HG03066 (cell line): ENCODE results near the gene TK1.
"Not testable (repeated sequence)": the region's sequence is repeated elsewhere in the genome, so short reads cannot be mapped to it uniquely, and the experiment has no call there.

Experiments used
- ATAC-seq: cut with Tn5 transposase; IDR thresholded peaks from one replicate; pipeline ENCODE4 v1.9.1; 2021; ENCODE audit warnings: low read depth; ENCODE audit not compliant: unreplicated experiment

Gene TK1

DNA sequence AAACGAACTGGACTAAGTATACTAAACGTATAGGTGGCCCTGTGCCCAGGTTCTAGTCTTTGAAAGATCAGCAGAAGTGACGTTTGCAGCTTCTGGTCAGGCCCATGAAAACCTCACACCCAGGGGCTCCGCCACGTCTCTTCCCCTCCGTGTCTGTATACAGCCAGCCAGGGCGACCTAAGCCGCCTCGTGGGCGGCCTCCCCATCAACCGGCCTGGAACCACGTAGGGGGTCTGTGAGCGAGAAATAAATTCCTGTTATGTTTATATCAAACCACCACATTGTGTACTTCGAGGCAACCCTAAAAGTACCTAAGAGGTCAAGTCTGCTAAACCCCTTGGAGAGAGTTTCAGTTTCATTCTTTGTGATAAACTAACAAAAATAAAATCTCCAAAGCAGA lies 6.8 kb downstream of the TK1 start:
- no peak for ATAC-seq

DNA sequence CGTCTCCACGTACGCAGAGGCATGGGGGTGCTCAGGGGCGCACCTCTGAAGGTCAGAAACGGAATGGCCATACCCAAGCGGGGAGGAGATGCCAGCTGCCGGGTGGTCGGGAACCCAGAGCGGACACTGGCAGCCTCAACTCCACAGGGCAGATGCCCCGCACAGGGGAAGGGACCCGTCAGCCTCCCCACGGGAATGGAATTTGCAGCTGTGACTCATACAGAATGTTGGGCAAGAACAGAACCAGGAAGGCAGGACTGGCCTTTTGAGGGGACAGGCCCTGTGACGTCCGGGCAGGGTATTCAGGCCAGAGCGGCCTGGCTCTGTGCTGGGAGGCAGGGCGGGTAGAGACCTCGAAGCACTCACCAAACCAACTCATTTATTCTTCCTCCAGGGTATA lies 7.5 kb downstream of the TK1 start:
- ATAC-seq, result no peak

DNA sequence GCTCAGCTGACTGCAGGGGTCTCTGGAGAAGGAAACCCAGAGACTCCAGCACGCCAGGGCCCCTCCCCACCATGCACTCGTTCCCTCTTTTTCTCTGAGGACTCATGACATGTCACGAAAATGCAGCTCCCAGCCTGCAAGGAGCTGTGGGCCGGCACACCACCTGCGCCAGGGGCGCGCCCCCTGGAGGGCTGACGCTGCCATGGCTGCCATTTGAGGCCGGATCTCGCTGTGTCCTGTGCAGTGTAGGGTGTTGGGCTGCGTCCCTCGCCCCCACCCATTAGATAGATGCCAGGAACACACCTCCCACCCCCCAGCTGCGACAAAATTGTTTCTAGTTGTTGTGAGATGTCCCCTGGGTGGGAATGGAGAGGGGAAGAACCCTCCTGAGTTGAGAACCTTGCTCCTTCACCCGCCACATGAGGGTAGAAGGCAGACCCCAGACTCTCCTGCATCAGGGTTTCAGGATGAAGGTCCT lies 10.3 kb downstream of the TK1 start:
- ATAC-seq, result no peak

DNA sequence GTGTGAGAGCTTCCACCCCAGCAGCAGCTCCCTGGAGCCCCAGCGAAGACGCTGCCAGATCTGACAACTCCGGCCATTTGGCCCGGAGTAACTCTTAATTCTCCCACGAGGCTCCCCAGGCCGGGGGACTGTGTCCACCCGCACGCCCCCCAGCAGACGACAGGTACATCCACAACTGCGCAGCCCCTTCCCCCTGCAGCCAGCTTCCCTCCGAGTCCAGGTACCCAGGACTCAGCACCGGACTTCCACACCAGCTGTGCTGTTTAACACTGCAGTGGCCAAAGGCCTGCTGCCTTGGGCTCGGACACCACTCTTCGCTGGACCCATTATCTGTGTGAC lies 11.2 kb downstream of the TK1 start:
- ATAC-seq, result no peak

DNA sequence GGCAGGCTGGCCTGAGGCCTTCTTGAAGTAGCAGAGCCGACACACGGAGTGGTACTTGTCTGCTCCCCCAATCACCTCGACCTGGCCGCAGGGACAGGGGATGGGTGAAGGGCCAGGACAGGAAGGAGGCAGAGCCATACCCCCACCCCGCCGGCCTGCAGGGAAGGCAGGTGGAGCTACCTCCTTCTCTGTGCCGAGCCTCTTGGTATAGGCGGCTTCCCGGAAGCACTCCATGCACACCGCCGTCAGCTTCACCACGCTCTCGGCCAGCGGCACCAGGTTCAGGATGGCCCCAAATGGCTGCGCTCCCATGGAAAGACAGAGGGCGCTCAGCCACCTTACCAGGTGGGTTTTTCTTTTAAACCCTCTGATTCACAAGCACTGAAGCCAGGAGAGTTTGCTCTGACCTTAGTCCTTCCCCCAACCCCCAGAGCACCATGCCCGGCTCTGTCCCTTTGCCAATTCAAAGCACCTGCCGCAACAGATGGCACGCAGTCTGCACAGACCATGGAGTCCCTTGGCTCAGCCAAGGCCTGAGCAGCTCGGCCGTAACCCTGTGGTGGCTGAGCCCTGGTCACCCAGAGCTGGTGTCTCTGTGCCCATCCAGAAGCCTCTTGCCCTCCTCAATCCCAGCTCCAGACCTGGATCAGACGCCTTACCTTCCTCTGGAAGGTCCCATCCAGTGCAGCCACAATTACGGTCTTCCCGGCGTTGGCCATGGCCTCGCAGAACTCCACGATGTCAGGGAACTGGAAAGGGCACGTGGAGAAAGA lies 11.8 kb downstream of the TK1 start:
- no peak for ATAC-seq

DNA sequence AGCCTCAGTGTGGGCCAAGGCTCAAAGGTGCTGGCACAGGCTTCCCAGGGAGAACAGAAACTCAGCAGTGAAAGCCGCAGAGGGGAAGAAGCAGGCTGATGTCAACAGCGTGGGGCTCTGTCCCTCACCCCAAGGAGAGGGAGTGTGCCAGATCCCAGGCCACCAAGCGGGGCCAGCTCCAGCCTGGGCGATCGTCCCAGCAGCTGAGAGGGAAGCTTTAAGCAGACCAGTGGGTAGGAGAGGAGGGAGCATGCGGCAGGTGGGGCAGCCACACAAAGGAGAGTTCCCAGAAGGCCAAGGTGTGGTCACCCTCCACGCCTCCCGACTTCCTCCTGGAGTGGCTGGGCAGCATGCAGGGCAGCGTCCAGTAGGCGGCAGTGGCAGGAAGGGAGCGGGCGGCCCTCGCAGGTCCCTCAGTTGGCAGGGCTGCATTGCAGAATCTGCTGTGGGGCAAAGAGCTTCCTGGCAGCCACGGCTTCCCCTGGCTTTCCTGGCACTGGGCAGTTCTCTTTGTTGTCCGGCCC lies 12.4 kb downstream of the TK1 start:
- no peak for ATAC-seq

DNA sequence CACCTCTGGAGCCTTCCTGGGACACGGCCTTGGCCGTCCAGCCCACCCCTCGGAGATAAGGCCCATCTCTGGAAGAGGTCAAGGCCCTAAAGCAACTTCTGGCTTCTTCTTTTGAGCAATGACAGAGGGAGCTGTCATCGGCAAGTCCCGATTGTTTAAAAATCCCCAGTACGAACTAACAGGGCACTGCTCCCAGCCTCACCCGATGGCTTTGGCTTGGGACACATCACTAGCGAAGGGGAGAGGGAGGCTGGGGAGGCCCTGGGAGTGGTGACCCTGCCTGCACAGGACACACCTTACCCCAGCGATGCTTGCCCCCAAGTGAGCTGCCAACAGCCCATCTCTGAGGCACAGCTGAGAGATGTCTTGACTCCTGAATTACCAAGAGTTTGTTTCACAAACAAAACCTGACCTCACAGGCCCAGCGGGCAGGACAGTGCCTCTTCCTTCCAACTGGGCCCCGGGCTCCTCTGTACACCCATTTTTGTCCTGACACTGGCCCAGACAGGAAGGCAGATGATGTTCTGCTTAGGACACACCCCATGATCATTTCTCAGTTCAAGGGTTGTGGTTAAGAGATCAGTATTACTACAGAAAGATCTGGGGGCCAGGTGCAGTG lies 13.6 kb downstream of the TK1 start:
- ATAC-seq, result no peak

DNA sequence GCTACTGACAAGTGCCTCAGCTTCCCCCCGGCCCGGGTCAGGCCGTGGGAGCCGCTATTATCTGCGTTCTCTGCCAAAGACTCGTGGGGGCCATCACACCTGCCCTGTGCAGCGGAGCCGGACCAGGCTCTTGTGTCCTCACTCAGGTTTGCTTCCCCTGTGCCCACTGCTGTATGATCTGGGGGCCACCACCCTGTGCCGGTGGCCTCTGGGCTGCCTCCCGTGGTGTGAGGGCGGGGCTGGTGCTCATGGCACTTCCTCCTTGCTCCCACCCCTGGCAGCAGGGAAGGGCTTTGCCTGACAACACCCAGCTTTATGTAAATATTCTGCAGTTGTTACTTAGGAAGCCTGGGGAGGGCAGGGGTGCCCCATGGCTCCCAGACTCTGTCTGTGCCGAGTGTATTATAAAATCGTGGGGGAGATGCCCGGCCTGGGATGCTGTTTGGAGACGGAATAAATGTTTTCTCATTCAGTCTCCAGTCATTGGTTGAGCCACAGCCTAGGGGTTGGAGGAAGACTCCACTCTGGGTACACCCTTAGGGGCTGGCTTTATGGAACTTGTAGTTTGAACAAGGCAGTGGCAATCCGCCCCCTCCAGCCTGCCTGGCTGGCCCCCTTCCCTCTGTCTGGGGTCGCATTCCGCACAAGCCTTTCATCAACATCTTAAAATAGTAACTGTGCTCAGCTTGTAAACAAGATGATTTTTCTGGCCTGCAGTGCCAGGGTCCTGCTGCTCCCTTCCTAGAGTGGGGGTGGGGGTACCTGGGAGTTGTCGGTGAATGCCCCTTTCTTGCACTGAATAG lies 14.4 kb downstream of the TK1 start:
- ATAC-seq, result no peak

DNA sequence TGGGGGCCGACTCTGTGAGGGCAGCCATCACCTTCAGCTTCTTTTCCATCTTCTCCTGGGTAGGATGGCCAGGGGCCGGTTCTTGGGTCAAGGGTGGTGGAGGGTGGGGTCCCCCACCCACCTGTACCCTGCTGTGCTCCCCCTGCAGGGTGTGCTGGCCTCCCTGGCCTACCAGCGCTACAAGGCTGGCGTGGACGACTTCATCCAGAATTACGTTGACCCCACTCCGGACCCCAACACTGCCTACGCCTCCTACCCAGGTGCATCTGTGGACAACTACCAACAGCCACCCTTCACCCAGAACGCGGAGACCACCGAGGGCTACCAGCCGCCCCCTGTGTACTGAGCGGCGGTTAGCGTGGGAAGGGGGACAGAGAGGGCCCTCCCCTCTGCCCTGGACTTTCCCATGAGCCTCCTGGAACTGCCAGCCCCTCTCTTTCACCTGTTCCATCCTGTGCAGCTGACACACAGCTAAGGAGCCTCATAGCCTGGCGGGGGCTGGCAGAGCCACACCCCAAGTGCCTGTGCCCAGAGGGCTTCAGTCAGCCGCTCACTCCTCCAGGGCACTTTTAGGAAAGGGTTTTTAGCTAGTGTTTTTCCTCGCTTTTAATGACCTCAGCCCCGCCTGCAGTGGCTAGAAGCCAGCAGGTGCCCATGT lies 15.1 kb downstream of the TK1 start:
- ATAC-seq, result not testable (repeated sequence)

DNA sequence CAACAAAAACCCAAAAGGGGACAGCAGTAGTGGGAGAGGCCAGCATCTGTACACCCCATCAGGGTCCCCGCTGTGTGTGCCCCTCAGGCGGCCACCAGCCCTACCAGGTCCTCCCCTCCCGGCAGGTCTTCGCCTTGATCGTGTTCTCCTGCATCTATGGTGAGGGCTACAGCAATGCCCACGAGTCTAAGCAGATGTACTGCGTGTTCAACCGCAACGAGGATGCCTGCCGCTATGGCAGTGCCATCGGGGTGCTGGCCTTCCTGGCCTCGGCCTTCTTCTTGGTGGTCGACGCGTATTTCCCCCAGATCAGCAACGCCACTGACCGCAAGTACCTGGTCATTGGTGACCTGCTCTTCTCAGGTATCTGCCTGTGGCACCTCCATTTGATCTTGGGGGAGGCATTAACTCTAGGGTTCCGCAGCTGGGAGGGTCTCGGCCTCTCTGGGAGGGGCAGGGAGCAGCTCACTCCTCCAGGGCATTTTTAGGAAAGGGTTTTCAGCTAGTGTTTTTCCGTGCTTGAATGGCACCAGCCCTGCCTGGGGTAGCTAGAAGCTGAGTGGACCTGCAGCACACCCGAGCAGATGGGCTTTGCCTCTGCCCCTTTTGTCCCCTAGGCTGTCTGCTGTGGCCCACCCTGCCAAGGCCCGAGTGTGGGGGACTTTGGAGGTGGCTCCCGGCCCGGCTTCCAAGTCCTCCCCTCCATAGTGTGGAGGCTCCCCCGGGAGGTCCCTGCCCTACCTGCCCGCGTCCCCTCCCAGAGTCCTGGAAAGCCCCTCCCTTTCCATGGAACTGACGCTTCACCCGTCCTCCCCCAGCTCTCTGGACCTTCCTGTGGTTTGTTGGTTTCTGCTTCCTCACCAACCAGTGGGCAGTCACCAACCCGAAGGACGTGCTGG lies 15.9 kb downstream of the TK1 start:
- ATAC-seq, result no peak

DNA sequence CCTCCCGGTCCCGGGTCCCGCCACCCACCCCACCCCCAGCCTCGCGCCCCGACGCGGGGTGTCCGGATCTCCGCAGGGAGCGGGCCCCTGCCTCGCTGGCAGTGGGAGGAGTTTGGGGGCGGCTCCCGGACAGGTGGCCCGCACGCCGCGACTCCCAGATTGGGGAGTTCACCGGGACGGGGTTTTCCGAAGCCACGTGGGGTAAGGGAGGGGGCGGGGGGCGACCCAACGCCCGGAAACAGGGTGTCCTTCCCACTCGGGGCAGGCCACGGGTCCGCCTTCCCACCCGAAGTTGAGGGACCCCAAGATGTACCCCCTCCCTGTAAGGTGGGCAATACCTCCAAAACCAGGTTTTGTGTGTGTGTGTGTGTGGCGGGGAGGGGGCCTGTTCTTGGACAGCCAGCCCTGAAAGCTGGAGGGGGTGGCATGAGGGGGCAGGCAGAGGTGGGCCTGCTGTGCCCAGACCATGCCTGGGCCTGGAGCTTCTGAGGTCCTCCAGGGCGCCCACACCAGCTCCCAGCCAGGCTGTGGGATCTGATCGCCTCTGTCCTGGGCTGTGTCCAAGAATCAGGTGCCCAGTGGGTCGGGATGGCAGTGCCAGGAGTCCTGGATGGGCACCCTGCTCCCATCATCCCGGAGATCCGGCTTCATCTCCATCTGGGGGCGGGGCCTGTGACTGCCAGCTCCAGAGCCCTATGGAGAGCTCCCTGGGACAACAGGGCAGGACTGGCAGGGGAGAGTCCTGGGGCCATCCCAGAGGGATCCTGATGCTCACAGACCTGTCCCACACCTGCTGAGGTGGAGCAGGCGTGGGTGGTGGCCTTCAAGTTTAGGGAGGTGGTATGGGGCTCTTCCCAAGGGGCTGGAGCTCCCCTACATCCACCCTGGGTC lies 17.7 kb downstream of the TK1 start:
- ATAC-seq, result no peak

DNA sequence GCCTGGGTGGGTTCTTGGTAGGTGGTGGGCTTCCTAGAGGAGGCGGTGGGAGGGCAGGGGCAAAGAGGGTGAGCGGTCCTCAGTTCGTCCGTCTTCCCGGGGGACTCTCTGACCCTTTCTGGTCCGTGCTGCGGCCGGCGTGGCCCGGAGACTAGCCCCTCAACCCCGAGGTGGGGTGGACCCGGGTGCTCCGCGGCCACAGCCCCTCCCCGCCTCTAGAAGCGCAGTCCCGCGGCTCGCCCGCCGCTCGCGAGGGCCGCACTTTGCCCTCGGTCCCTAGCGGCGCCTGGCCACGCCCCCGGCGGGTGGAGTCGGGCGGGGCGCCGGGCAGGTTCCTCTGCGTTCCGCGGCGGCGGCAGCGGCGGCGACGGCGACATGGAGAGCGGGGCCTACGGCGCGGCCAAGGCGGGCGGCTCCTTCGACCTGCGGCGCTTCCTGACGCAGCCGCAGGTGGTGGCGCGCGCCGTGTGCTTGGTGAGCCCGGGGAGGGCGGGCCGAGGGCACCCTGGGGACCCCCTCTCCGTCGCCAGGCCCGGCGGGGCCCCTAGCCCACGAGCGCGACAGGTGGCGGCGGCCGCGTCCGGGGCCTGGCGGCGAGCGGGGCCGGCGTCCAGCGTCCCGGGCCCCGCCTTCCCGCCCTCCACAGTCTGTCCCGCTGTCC lies 18.5 kb downstream of the TK1 start, which contains the start of gene SYNGR2:
TSS of gene SYNGR2 (plus strand) at position 340 of the 661 bp plus-strand sequence. CDS start at position 376, 36 bp downstream.
- peak; percentile 39 for ATAC-seq

DNA sequence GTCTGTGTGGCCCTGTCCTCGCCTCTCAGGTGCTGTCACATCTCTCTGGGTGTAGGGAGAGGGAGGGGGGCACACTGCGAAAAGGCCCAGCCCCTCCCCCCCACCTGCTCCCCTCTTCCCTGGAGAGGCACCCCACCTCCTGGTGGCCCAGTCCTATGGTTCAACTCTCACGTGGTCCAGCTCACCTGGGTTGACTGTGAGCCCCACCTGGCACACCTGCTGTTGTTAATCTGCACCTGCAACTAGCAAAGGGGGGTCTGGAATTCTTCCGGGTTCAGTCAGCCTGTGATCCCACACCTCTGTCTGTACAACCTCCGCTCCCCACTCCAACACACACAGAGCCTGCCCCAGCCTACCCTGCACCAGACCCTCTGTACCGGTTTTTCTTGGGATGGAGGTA lies 20.4 kb downstream of the TK1 start:
- ATAC-seq, result no peak

DNA sequence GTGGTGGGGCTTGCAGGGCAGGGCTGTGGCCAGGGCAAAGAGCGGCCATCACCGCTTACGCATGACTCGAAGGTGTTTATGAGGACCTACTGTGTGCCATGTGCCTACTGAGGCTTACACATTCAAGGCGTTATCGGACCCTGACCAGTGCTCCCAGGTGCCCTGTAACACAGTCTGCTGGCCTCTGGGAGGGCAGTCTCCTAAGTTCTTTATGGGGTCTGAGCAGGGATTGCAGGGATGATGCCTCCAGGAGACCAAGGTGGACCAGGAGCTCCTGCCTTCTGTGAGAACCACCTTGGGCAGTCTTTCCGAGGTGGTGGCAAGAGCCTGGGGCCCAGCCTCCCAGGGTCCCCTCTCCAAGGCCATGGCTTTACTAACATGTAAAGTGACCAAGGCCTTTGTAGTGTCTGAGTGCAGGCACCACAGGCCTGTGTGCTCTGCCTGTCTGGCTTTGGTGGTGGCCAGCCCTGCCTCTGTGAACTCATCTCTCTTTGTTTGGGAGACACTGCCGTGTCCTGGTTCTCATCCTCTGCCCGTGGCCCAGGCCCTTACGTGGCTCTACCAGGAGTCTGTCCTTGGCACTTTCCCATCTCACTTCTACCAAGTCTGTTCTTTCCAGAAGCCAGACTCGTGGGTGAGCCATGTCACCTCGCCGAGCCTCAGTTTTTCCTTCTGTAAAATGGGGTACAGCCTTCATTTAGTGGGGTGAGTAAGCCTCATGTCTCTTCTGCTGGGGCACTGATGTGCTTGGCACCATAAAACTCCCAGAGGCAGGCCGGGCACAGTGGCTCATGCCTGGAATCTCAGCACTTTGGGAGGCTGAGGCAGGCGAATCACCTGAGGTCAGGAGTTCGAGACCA lies 21.9 kb downstream of the TK1 start:
- ATAC-seq, result no peak

DNA sequence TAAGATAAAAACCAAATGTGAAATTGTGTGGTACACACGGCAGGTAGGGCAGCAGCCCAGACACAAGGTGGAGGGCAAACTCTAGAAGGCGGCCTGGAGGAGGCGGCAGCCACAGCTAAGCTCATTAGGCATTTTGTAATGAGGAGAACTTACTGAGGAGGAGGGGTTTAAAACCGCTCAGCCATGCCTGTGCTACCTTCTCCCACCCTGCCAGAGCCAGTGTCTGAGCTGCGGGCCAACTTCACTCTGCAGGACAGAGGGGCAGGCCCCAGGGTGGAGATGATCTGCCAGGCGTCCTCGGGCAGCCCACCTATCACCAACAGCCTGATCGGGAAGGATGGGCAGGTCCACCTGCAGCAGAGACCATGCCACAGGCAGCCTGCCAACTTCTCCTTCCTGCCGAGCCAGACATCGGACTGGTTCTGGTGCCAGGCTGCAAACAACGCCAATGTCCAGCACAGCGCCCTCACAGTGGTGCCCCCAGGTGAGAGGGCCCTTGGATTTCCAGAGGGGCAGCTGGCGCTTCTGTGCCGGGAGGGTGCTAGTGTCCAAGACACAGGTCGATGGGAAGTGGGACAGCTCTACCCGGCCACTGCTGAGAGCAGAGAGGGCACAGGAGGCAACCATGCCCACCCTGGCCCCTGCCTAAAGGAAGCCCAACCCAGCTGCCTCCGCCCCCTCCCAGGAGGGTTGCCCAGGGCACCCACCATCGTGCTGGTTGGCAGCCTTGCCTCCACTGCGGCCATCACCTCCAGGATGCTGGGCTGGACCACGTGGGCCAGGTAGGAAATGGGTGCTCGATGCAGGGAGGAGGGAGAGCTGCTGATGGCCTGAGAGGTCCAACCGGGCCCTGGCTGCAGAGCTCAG lies 22.7 kb downstream of the TK1 start:
- ATAC-seq, result no peak

DNA sequence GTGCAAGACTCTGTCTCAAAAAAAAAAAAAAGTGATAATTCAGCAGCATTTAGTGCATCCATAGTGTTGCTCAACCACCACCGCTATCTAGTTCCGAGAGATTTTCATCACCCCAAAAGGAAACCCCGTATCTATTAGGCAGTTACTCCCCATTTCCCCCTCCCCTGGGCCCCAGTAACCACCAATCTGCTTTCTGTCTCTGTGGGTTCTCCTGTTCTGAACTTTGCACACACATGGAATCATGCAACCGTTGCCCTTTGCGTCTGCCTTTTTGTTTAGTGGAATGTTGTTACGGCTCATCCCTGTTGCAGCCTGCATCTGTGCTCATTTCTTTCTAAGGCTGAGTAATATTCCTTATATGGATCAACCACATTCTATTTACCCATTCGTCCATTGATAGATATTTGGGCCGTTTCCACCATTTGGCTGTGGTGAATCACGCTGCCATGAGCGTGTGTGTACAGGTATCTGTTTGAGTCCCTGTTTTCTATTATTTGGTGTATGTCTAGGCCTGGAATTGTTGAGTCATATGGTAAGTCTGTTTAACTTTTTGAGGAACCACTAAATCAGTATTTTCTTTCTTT lies 27.2 kb downstream of the TK1 start:
- no peak for ATAC-seq
